ENCODE data around the gene GZMM.

GZMM gene

GRCh38 chr19:511101-511851, 32.6 kb upstream of the GZMM start:
- Histone ChIP-seq H3K36me3 (ENCODE audit: low read depth) (no peaks in the 10 kb centered on the region), H3K4me3 (ENCODE audit: severe bottlenecking) (no peak overlapping the region)

DNA sequence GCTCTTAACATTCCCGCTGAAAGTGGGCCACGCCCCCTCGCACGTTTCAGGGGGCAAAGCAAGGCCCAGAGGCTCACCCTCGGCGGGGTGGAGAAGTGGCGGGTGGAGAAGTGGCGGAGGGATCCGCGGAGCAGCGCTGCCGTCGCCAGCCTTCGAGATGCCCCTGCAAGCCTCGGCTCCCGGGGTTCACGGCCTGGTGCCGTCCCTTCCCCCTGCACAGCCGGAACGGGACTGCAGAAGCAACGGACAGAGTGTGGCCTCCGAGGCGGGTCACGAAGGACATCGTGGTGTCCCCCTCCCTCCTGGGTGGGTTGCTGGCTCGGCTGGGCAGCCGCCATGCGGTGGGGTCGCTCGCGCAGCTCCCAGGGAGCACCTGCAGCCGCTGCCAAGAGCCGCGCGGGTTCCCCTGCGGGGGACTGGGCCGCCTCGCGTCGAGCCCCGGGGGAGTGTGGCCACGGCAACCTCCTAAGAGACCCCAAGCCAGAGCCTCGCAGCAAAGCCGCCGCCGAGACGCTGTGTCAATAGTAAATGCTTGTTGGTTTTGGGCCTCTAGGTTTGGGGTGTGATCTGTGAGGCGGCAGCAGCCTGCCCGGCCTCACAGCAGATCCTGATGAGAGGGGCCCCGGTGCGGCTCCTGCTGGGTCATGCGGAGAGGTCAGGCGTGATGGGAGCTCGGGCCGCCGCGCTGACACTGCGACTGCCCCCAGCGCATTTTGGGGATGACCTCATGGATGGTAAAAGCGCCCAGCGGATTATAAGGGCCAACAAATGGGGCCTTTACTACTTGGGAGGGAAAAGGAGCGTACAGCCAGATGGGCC, 31.1 kb upstream of the GZMM start:
- no peak for ATAC-seq (ENCODE audit: low read depth)
- H3K36me3 ChIP-seq (ENCODE audit: low read depth) = no peaks in the 10 kb centered on the region
- TF ChIP-seq, protein P1, sequence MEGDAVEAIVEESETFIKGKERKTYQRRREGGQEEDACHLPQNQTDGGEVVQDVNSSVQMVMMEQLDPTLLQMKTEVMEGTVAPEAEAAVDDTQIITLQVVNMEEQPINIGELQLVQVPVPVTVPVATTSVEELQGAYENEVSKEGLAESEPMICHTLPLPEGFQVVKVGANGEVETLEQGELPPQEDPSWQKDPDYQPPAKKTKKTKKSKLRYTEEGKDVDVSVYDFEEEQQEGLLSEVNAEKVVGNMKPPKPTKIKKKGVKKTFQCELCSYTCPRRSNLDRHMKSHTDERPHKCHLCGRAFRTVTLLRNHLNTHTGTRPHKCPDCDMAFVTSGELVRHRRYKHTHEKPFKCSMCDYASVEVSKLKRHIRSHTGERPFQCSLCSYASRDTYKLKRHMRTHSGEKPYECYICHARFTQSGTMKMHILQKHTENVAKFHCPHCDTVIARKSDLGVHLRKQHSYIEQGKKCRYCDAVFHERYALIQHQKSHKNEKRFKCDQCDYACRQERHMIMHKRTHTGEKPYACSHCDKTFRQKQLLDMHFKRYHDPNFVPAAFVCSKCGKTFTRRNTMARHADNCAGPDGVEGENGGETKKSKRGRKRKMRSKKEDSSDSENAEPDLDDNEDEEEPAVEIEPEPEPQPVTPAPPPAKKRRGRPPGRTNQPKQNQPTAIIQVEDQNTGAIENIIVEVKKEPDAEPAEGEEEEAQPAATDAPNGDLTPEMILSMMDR (IDR thresholded peaks at IDR 0.05; ENCODE audit: poor library complexity, severe bottlenecking) = no peak
- no peak overlapping the region for H3K4me3 ChIP-seq (ENCODE audit: severe bottlenecking)
- H3K4me1 ChIP-seq (ENCODE audit: insufficient read depth, poor library complexity, severe bottlenecking) = no peaks in the 10 kb centered on the region
- no peak for DNase-seq (ENCODE audit: low spot score)
- H3K27me3 ChIP-seq (ENCODE audit: insufficient read depth, poor library complexity, severe bottlenecking) = no peaks in the 10 kb centered on the region
- H3K9me3 ChIP-seq (ENCODE audit: severe bottlenecking) = no peaks in the 10 kb centered on the region
- no peak overlapping the region for H3K27ac ChIP-seq (ENCODE audit: poor library complexity, severe bottlenecking)

More at GRCh38 chr19:511101-511851, 32.6 kb upstream of the GZMM start:
- ATAC-seq (ENCODE audit: low read depth) (no peak), DNase-seq (ENCODE audit: low spot score) (no peak)
- no peak overlapping the region for H3K27ac ChIP-seq (ENCODE audit: poor library complexity, severe bottlenecking)
- TF ChIP-seq, protein P1 (IDR thresholded peaks at IDR 0.05; ENCODE audit: poor library complexity, severe bottlenecking) = no peak
- peaks cover 2% of the 10 kb centered on the region for H3K4me1 ChIP-seq (ENCODE audit: insufficient read depth, poor library complexity, severe bottlenecking)
- H3K27me3 ChIP-seq (ENCODE audit: insufficient read depth, poor library complexity, severe bottlenecking) = no peaks in the 10 kb centered on the region
- H3K9me3 ChIP-seq (ENCODE audit: severe bottlenecking) = no peaks in the 10 kb centered on the region

DNA sequence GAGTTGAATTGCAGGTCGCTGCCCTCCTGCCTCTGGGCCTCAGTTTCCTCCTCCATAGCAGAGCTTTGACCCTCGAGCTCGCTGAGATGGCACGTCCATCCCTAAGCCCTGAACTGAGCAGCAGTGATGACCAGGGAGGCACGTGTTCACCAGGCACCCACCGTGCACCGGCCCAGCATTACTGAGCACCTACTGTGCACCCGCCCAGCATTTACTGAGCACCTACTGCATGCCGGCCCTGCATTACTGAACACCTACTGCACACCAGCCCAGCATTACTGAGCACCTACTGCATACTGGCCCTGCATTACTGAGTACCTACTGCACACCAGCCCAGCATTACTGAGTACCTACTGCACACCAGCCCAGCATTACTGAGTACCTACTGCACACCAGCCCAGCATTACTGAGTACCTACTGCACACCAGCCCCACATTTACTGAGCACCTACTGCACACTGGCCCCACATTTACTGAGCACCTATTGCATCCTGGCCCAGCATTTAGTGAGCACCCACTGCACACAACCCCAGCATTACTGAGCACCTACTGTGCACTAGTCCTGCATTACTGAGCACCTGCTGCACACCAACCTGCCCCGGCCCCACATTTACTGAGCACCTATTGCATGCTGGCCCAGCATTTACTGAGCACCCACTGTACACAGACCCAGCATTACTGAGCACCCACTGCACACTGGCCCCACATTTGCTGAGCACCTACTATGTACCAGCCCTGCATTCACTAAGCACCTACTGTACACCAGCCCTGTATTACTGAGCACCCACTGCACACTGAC, 30.3 kb upstream of the GZMM start:
- TF ChIP-seq, protein P1 (IDR thresholded peaks at IDR 0.05; ENCODE audit: poor library complexity, severe bottlenecking) = no peak
- DNase-seq (ENCODE audit: low spot score) (no peak), ATAC-seq (ENCODE audit: low read depth) (no peak)
- H3K9me3 ChIP-seq (ENCODE audit: severe bottlenecking) = no peaks in the 10 kb centered on the region
- no peak overlapping the region for H3K27ac ChIP-seq (ENCODE audit: poor library complexity, severe bottlenecking)
- H3K4me3 ChIP-seq (ENCODE audit: severe bottlenecking) = no peak overlapping the region
- H3K27me3 ChIP-seq (ENCODE audit: insufficient read depth, poor library complexity, severe bottlenecking) = no peaks in the 10 kb centered on the region
- no peaks in the 10 kb centered on the region for H3K4me1 ChIP-seq (ENCODE audit: insufficient read depth, poor library complexity, severe bottlenecking)
- no peaks in the 10 kb centered on the region for H3K36me3 ChIP-seq (ENCODE audit: low read depth)

- Histone ChIP-seq H3K27me3 (ENCODE audit: insufficient read depth, poor library complexity, severe bottlenecking) (no peaks in the 10 kb centered on the region), H3K9me3 (ENCODE audit: severe bottlenecking) (no peaks in the 10 kb centered on the region), H3K36me3 (ENCODE audit: low read depth) (no peaks in the 10 kb centered on the region), H3K4me3 (ENCODE audit: severe bottlenecking) (no peak overlapping the region), H3K4me1 (ENCODE audit: insufficient read depth, poor library complexity, severe bottlenecking) (no peaks in the 10 kb centered on the region), H3K27ac (ENCODE audit: poor library complexity, severe bottlenecking) (no peak overlapping the region)
- TF ChIP-seq, protein P1 (IDR thresholded peaks at IDR 0.05; ENCODE audit: poor library complexity, severe bottlenecking) = no peak
- DNase-seq (ENCODE audit: low spot score) (no peak), ATAC-seq (ENCODE audit: low read depth) (no peak)
Measured at GRCh38 chr19:514166-514663, 29.6 kb upstream of the GZMM start.
